Uterus (tissue), 2 donors: ENCODE measurements around the gene RAB19.

Source experiments
- CTCF ChIP-seq, 4 experiments: fragments of 200-600 bp in 2 of 4; fragments of 450-650 bp in 2 of 4; sonication (generic) in 2 of 4; IDR thresholded peaks; one replicate each; pipeline ENCODE4 v1.5.1; 2016 to 2019; ENCODE audit warnings: antibody characterized with exemption in 4 of 4, mild to moderate bottlenecking in 2 of 4, moderate library complexity in 1 of 4
- POLR2A ChIP-seq, 2 donors: fragments of 450-650 bp; IDR thresholded peaks; one replicate each; pipeline ENCODE4 v1.6.1; 2016; ENCODE audit warnings: antibody characterized with exemption in 2 of 2, mild to moderate bottlenecking in 1 of 2, moderate library complexity in 1 of 2

- TF ChIP-seq CTCF (IDR thresholded peaks at IDR 0.05), result no peak
- TF ChIP-seq POLR2A (IDR thresholded peaks at IDR 0.05), result no peak
Measured at GRCh38 chr7:140435252-140435895, 31.5 kb downstream of the RAB19 start.
